Measurements from ENCODE around the gene PPP2R2B.
"Not testable (repeated sequence)": the region's sequence is repeated elsewhere in the genome, so short reads cannot be mapped to it uniquely, and the experiment has no call there.

The PPP2R2B gene

GRCh38 chr5:146748533-146748932, 130.0 kb downstream of the PPP2R2B start:
- Mint-ChIP-seq H3K27ac (no peak overlapping the region), H3K36me3 (ENCODE audit: low read depth) (no peaks in the 10 kb centered on the region), H3K4me1 (ENCODE audit: low read depth) (no peaks in the 10 kb centered on the region), H3K27me3 (no peaks in the 10 kb centered on the region), H3K9me3 (no peaks in the 10 kb centered on the region), H3K4me3 (no peak overlapping the region)
- intact Hi-C loops (cut with micrococcal nuclease): no loop called here

GRCh38 chr5:146745931-146746577, 132.5 kb downstream of the PPP2R2B start:
- H3K36me3 Mint-ChIP-seq (ENCODE audit: low read depth): no peaks in the 10 kb centered on the region

GRCh38 chr5:146744068-146744745, 134.3 kb downstream of the PPP2R2B start:
- Mint-ChIP-seq H3K27me3 (no peaks in the 10 kb centered on the region), H3K4me3 (no peak overlapping the region), H3K27ac (no peak overlapping the region), H3K36me3 (ENCODE audit: low read depth) (no peaks in the 10 kb centered on the region), H3K9me3 (no peaks in the 10 kb centered on the region), H3K4me1 (ENCODE audit: low read depth) (no peaks in the 10 kb centered on the region)
- intact Hi-C loops (cut with micrococcal nuclease): no loop called here

More at GRCh38 chr5:146745931-146746577, 132.5 kb downstream of the PPP2R2B start:
- Mint-ChIP-seq H3K27ac (no peak overlapping the region), H3K4me1 (ENCODE audit: low read depth) (no peaks in the 10 kb centered on the region), H3K27me3 (no peaks in the 10 kb centered on the region), H3K9me3 (no peaks in the 10 kb centered on the region), H3K4me3 (no peak overlapping the region)
- intact Hi-C loops (cut with micrococcal nuclease): no loop called here

GRCh38 chr5:146734936-146735577, 143.5 kb downstream of the PPP2R2B start:
- H3K36me3 Mint-ChIP-seq (ENCODE audit: low read depth): no peaks in the 10 kb centered on the region
- no peak overlapping the region for H3K4me3 Mint-ChIP-seq
- no peak overlapping the region for H3K27ac Mint-ChIP-seq
- H3K9me3 Mint-ChIP-seq: peaks cover 34% of the 10 kb centered on the region
- H3K27me3 Mint-ChIP-seq: no peaks in the 10 kb centered on the region
- intact Hi-C loops (cut with micrococcal nuclease): no loop called here
- no peaks in the 10 kb centered on the region for H3K4me1 Mint-ChIP-seq (ENCODE audit: low read depth)

- Mint-ChIP-seq H3K4me1 (ENCODE audit: low read depth) (no peaks in the 10 kb centered on the region), H3K9me3 (peaks cover 54% of the 10 kb centered on the region), H3K36me3 (ENCODE audit: low read depth) (no peaks in the 10 kb centered on the region), H3K27ac (no peak overlapping the region), H3K27me3 (no peaks in the 10 kb centered on the region), H3K4me3 (no peak overlapping the region)
- intact Hi-C loops (cut with micrococcal nuclease): no loop called here
Observed at GRCh38 chr5:146732962-146733361, 145.6 kb downstream of the PPP2R2B start.

GRCh38 chr5:146731909-146732659, 146.5 kb downstream of the PPP2R2B start:
- H3K4me1 Mint-ChIP-seq (ENCODE audit: low read depth): no peaks in the 10 kb centered on the region
- peaks cover 54% of the 10 kb centered on the region for H3K9me3 Mint-ChIP-seq
- no peaks in the 10 kb centered on the region for H3K27me3 Mint-ChIP-seq
- intact Hi-C loops (cut with micrococcal nuclease): no loop called here
- H3K27ac Mint-ChIP-seq: no peak overlapping the region
- no peaks in the 10 kb centered on the region for H3K36me3 Mint-ChIP-seq (ENCODE audit: low read depth)
- H3K4me3 Mint-ChIP-seq: no peak overlapping the region

GRCh38 chr5:146728746-146729145, 149.8 kb downstream of the PPP2R2B start:
- H3K36me3 Mint-ChIP-seq (ENCODE audit: low read depth); intact Hi-C loops (cut with micrococcal nuclease); H3K4me1 Mint-ChIP-seq (ENCODE audit: low read depth); H3K27ac Mint-ChIP-seq; H3K27me3 Mint-ChIP-seq; H3K4me3 Mint-ChIP-seq: not testable (repeated sequence)
- H3K9me3 Mint-ChIP-seq: peaks cover 32% of the 10 kb centered on the region

GRCh38 chr5:146726891-146727290, 151.7 kb downstream of the PPP2R2B start:
- no peaks in the 10 kb centered on the region for H3K27me3 Mint-ChIP-seq
- H3K4me1 Mint-ChIP-seq (ENCODE audit: low read depth): no peaks in the 10 kb centered on the region
- no peak overlapping the region for H3K4me3 Mint-ChIP-seq
- intact Hi-C loops (cut with micrococcal nuclease): no loop called here
- peaks cover 32% of the 10 kb centered on the region for H3K9me3 Mint-ChIP-seq
- H3K27ac Mint-ChIP-seq: no peak overlapping the region
- H3K36me3 Mint-ChIP-seq (ENCODE audit: low read depth): no peaks in the 10 kb centered on the region

- no peak overlapping the region for H3K27ac Mint-ChIP-seq
- peaks cover 30% of the 10 kb centered on the region for H3K9me3 Mint-ChIP-seq
- H3K4me3 Mint-ChIP-seq: no peak overlapping the region
- H3K36me3 Mint-ChIP-seq (ENCODE audit: low read depth): no peaks in the 10 kb centered on the region
- intact Hi-C loops (cut with micrococcal nuclease): no loop called here
- no peaks in the 10 kb centered on the region for H3K27me3 Mint-ChIP-seq
- H3K4me1 Mint-ChIP-seq (ENCODE audit: low read depth): no peaks in the 10 kb centered on the region
Observed at GRCh38 chr5:146726020-146726419, 152.5 kb downstream of the PPP2R2B start.

- Mint-ChIP-seq H3K4me1 (ENCODE audit: low read depth) (no peaks in the 10 kb centered on the region), H3K9me3 (peaks cover 20% of the 10 kb centered on the region), H3K27ac (no peak overlapping the region), H3K27me3 (no peaks in the 10 kb centered on the region), H3K36me3 (ENCODE audit: low read depth) (no peaks in the 10 kb centered on the region), H3K4me3 (no peak overlapping the region)
- intact Hi-C loops (cut with micrococcal nuclease): no loop called here
Observed at GRCh38 chr5:146725025-146725424, 153.5 kb downstream of the PPP2R2B start.

GRCh38 chr5:146722361-146722779, 156.2 kb downstream of the PPP2R2B start:
- H3K9me3 Mint-ChIP-seq: no peaks in the 10 kb centered on the region
- intact Hi-C loops (cut with micrococcal nuclease): no loop called here
- no peak overlapping the region for H3K4me3 Mint-ChIP-seq
- no peaks in the 10 kb centered on the region for H3K4me1 Mint-ChIP-seq (ENCODE audit: low read depth)
- H3K27me3 Mint-ChIP-seq: no peaks in the 10 kb centered on the region
- no peak overlapping the region for H3K27ac Mint-ChIP-seq
- H3K36me3 Mint-ChIP-seq (ENCODE audit: low read depth): no peaks in the 10 kb centered on the region

- no peaks in the 10 kb centered on the region for H3K4me1 Mint-ChIP-seq (ENCODE audit: low read depth)
- intact Hi-C loops (cut with micrococcal nuclease): no loop called here
- H3K9me3 Mint-ChIP-seq: no peaks in the 10 kb centered on the region
- no peaks in the 10 kb centered on the region for H3K27me3 Mint-ChIP-seq
- H3K4me3 Mint-ChIP-seq: no peak overlapping the region
- no peaks in the 10 kb centered on the region for H3K36me3 Mint-ChIP-seq (ENCODE audit: low read depth)
- no peak overlapping the region for H3K27ac Mint-ChIP-seq
Observed at GRCh38 chr5:146721073-146721815, 157.3 kb downstream of the PPP2R2B start.

- Mint-ChIP-seq H3K27ac (no peak overlapping the region), H3K27me3 (no peaks in the 10 kb centered on the region), H3K9me3 (no peaks in the 10 kb centered on the region), H3K36me3 (ENCODE audit: low read depth) (no peaks in the 10 kb centered on the region), H3K4me1 (ENCODE audit: low read depth) (no peaks in the 10 kb centered on the region), H3K4me3 (no peak overlapping the region)
- intact Hi-C loops (cut with micrococcal nuclease): no loop called here
Observed at GRCh38 chr5:146720107-146720506, 158.4 kb downstream of the PPP2R2B start.

Data from dendritic cell treated with granulocyte-macrophage colony-stimulating factor and Interleukin-4, amounts not matched to agents 40 ng/mL and 50 ng/mL, for 4 days (primary cell).